ENCODE measurements around the gene FAR2.
"Not testable (repeated sequence)": the region's sequence is repeated elsewhere in the genome, so short reads cannot be mapped to it uniquely, and the experiment has no call there.

FAR2 gene

GRCh38 chr12:29239336-29239735, 90.3 kb downstream of the FAR2 start:
- no peak for DNase-seq

GRCh38 chr12:29240441-29240840, 91.4 kb downstream of the FAR2 start:
- no peak for DNase-seq

GRCh38 chr12:29241821-29242591, 92.9 kb downstream of the FAR2 start:
- no peak for DNase-seq

GRCh38 chr12:29242921-29243431, 93.9 kb downstream of the FAR2 start:
- no peak for DNase-seq

- DNase-seq = no peak
Observed at GRCh38 chr12:29244159-29244765, 95.2 kb downstream of the FAR2 start.

GRCh38 chr12:29245246-29245645, 96.2 kb downstream of the FAR2 start:
- DNase-seq = no peak

GRCh38 chr12:29249930-29250329, 100.9 kb downstream of the FAR2 start:
- no peak for DNase-seq

GRCh38 chr12:29253906-29254625, 105.0 kb downstream of the FAR2 start:
- DNase-seq = no peak

GRCh38 chr12:29255042-29255441, 106.0 kb downstream of the FAR2 start:
- DNase-seq = no peak

GRCh38 chr12:29256598-29256997, 107.5 kb downstream of the FAR2 start:
- no peak for DNase-seq

GRCh38 chr12:29257687-29258086, 108.6 kb downstream of the FAR2 start:
- not testable (repeated sequence) for DNase-seq

GRCh38 chr12:29264424-29264823, 115.3 kb downstream of the FAR2 start:
- no peak for DNase-seq

- DNase-seq = no peak
Observed at GRCh38 chr12:29269706-29270408, 120.8 kb downstream of the FAR2 start.

- DNase-seq = no peak
Observed at GRCh38 chr12:29270446-29270845, 121.4 kb downstream of the FAR2 start.

- no peak for DNase-seq
Observed at GRCh38 chr12:29273178-29273843, 124.2 kb downstream of the FAR2 start.

- DNase-seq = no peak
Observed at GRCh38 chr12:29275834-29276233, 126.8 kb downstream of the FAR2 start.

GRCh38 chr12:29277231-29277630, 128.2 kb downstream of the FAR2 start:
- DNase-seq = no peak

GRCh38 chr12:29278673-29279420, 129.8 kb downstream of the FAR2 start:
- DNase-seq = no peak

- no peak for DNase-seq
Observed at GRCh38 chr12:29281371-29282005, 132.4 kb downstream of the FAR2 start.

GRCh38 chr12:29282031-29282816, 133.1 kb downstream of the FAR2 start:
- no peak for DNase-seq

Data from activated effector memory CD4-positive, alpha-beta T cell treated with anti-CD3 and anti-CD28 coated beads, Interleukin-2, amount 50 U/mL, for 16 hours (primary cell).